Stimulated activated CD8-positive, alpha-beta memory T cell treated with anti-CD3 and anti-CD28 coated beads, Interleukin-4, amount 100 ng/mL, for 1 hour (primary cell): Measurements from ENCODE around the gene MFSD6.

ENCODE experiments used
- DNase-seq, 2 donors: peaks; one replicate each; pipeline ENCODE4 v3.0.0-alpha.2; 2020; ENCODE audit warnings: low read depth in 2 of 2, low spot score in 1 of 2

MFSD6 gene

DNA sequence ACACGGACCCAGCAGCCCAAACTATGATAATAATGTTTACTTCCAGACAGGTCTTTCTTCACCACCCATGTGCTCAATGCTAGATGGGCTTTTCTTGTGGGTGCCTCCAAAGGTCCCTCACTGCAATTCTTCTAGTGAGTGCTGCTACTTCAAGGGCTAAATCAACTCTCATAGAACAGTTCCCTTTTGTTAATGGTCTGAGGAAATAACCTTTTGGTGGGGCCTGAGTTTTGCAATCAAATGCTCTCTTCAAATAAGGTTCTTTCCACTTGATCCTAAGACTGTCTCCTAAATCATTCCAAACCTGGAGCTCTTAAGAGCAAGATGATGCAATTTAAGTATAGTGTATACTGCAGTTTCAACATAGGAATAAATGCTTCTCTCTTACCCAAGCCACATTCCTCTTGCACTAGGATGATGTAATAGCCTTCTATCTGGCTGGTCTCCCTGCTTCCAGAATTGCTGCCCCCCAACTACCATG lies 120.4 kb downstream of the MFSD6 start:
- no peak for DNase-seq

DNA sequence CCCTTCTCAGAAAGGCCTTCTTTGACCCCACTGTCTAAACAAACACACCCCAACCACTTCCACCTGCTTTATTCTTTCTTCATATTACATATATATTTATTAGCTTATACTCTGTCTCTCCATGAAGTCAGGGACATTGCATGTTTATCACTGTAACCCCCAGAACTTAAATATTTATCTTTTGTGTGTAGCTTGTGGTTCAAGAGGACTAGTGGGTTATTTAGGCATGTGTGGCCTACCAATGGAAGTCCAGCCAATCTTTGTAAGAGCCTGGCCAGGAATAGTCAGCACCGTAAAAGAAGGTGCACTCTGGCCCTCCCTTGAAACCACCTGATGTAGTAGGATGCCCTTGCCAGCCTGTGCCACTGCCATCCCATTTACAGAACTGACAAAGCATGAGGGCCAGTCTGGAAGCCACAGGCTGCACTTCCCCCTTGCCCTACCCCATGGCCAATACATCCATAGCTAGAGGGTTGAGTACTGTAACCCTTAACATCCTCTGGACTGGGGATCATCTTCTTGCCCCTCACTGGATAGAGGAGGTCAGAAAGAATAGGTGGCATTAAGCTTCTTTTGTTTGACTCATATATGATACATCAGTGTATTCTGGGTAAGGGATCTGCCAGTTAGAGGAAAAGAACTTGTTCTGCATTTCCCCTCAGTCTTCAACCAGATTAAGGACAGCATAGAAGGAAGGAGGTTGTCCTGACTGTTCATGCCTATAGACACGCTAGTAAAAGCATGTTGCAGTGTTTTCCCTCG lies 121.5 kb downstream of the MFSD6 start:
- DNase-seq = no peak

DNA sequence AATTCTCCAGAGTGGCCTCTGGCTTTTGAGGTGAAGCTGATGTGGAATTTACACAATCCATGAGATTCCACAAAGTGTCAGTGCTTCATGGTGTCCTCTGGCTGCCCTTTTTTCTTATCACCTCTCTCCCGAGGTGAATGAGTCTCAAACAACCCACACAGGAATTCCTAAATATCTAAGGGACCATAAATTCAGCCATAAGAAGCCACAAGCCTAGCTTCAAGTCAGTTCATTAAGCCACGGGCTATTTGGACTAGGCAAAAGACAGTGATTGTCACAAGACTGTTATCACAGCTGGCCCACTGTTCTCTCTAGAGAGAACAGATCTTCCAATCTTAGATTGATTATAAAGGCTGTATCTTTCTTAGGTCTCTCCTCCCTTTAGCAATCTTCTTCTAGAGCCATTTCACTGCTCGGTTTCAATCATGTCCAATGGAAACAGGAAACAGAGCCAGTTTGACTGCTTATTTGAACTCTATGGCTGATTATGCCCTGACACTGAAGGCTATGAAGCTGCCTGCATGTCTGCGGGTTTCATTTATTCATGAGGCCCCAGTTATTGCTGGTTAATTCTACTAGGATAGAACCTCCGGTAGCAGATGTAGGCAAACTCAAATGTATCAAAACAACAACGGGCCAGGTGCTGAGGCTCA lies 122.2 kb downstream of the MFSD6 start:
- DNase-seq = no peak

DNA sequence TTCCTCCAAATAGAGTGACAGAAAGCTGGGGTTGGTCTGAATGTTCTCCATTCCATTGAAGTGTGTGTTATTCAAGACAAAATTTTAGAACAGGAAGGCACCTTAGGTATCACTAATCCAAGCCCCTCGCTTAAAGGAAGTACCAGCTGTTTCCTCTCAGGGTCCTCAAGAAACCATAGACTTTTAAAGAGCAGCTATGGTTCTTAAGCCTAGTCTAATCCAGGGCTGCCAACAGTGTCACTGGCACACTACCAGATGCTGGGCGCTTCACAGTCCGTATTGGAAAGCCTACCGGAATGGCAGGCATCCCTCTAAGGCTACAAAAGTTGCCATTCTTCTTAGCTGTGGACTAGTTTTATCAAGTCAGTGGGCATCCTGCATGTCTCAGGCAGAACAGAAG lies 124.4 kb downstream of the MFSD6 start:
- DNase-seq = no peak

DNA sequence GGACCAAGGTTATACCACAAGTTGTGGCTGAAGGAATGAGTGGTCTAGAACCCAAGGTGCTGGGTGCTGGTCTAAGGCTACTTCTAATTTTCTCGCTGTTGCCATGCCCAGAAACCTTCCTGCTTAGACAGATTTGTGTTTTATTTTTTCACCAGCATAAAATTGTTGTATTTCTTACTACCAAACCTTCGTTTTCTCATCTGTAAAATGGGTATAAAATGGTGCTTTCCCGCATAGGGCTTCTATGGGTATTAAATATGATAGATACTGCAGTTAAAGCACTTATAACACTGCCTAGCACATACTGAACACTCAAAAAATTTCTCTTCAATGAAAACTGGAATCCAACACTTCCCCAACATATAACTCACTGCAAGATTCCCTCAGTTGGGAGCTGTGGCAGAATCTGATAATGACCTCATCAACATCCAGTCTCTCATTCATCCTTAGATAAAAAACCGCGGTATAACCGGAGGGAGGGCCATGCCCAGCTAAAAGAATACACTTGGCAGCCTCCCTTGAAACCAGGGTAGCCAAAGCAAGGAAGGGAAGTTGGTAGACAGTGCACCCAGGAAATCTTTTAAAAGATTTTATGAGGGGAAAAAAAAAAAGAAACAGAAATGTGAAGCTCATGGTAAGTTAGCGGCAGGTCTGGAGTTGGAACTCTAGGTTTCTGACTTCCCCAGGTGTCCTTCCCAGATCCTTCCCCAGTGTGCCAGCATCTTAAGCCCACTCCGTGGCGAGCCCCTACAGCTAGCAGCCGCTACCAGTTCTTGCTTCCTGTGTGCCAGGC lies 125.2 kb downstream of the MFSD6 start:
- DNase-seq = no peak

DNA sequence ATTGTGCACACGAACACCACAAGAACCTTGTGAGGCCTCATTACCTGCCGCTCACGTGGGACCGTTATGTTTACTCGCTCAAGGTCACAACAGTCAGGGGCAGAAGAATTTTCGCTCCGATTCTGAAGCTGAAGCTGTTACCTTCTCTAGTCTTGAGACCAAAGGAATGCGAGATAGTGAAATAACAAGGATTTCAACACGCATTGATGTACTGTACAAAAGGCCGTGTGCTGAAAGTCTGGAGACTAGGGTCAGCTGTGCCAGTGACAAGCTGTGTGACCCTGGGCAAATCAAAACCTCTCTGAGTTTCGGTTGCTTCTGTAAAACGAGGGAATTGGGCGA lies 125.8 kb downstream of the MFSD6 start:
- DNase-seq = peak in 1 of 2 donors; percentile 8

DNA sequence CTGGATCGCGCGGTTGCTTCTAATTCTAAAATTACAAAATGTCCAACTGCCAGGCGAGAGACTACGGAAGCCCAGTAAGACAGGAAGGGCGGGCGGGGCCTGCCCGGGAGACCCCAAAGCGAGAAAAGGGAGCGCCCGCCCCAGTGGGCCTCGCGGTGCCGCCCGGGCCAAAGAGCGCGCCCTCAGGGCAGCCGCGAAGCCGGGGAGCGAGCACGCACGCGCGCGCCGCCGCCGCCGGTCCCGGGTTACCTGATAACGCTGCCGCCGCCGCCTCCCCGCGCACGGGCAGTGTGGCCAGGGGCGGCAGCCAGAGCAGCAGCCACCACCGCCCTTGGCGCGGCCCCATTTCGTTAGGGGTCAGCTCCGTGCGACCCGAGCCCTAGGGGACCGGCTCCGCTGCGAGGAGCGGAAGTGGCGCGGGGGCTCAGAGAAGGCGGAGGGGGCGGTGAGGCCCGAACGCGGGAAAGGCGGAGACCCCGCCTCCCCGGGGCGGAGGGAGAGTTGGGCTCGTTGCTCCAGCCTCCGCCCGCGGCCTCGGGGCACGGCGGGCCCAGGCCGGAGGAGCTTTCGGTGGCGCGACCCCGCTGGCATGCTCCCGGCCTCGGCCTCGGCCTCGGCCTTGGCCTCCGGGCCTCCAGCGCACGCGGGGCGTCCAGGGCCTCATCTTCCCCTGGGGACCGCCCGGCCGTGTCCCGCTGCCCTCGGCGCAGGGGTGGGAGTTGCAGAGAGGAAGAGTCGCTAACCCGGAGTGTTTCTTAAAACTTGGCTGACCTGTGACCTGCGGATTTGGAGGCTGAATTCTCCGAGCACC lies 126.4 kb downstream of the MFSD6 start, which contains the start of gene NEMP2:
Gene NEMP2, minus strand, starts transcription at position 413 of the 811 bp plus-strand sequence. Its CDS starts 67 bp downstream, at position 346.
- peak; percentile 59 to 61 for DNase-seq

DNA sequence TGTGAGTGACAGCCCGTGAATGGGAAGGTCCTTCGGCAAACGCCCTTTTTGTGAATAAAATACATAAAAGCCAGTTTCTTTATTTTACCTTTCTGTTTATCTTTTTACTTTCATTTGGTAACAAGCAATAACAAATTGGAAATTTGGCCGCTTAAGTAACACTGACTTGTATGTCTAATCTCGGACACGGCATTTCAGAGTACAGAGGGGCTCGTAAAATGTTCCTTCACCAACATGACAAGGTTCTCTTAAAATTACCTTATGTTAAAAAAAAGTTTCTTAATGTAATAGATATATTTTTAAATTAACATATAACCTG lies 126.9 kb downstream of the MFSD6 start:
- no peak for DNase-seq

DNA sequence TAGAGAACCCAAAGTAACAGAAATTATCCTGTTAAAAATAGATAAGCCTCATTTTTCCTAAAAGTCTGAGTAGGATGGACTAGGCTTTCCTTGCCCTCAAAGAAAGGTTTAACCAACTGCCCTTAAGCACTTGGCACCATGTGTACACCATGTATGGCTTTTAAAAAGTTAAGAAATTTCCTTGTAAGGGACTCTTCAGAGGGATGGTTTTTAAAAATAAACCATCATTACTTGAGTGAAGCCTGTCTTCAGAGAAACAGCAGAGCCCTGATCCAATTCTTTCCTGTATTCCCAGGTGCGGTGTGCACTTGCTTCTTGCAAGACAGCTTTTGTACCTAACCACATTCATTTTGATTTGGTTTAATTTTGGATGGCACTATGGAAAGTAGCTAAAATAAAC lies 127.4 kb downstream of the MFSD6 start:
- no peak for DNase-seq

DNA sequence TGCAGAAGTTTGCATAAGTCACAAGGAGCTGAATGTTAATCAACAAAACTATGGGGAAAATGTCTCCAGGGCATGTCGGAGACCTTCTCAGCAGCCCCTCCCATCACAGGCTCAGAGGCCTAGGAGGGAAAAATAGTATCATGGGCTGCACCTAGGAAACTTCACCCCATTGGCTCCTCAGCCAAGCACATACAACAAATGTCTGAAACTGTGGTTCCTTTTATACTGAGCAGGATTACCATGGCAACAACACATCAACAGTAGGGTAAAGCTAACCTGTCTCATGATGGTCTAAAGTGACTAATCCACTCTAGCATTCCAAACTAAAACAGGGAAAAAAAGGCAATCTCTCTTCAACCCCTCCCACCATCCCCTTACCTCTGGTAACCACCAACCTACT lies 129.6 kb downstream of the MFSD6 start:
- DNase-seq = no peak

DNA sequence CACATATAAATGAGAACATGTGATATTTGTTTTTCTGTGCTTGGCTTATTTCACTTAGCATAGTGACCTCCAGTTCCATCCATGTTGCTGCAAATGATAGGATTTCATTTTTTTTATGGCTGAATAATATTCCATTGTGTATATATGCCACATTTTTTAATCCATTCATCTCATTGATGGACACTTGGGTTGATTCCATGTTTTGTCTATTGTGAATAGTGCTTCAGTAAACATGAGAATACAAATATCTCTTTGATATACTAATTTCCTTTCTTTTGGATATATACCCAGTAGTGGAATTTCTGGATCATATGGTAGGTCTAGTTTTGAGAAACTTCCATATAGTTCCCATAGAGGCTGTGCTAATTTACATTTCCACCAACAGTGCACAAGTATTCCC lies 130.0 kb downstream of the MFSD6 start:
- no peak for DNase-seq

DNA sequence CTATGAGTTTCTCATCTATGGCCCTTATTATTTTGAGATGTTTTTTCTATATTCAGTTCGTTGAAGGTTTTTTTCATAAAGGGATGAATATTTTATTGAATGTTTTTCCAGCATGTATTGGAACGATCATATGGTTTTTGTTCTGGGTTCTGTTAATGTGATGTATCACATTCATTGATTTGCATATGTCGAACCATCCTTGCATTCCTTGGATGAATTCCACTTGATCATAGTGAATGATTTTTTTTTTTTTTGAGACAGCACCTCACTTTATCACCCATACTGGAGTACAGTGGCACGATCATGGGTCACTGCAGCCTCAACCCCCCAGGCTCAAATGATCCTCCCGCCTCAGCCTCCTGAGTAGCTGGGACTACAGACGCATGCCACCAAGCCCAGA lies 131.9 kb downstream of the MFSD6 start:
- no peak for DNase-seq

DNA sequence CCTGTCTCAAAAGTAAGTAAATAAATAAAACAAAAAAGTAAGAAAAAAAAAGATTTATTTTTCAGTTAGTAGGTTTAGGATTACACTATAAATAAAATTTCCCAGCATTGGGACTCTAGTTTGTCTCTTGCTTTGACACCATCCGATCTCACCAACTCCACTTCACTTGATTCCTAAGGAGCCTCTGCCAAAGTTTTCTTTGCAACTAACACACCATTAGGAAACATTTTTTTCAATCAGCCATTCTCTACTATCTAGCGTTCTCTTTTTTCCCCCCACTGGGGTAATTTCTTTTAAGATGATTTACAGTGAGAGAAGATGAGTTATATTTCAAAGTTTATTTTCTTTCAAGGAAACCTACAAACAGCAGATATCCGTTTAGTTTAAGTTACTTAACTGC lies 136.9 kb downstream of the MFSD6 start:
- no peak for DNase-seq

DNA sequence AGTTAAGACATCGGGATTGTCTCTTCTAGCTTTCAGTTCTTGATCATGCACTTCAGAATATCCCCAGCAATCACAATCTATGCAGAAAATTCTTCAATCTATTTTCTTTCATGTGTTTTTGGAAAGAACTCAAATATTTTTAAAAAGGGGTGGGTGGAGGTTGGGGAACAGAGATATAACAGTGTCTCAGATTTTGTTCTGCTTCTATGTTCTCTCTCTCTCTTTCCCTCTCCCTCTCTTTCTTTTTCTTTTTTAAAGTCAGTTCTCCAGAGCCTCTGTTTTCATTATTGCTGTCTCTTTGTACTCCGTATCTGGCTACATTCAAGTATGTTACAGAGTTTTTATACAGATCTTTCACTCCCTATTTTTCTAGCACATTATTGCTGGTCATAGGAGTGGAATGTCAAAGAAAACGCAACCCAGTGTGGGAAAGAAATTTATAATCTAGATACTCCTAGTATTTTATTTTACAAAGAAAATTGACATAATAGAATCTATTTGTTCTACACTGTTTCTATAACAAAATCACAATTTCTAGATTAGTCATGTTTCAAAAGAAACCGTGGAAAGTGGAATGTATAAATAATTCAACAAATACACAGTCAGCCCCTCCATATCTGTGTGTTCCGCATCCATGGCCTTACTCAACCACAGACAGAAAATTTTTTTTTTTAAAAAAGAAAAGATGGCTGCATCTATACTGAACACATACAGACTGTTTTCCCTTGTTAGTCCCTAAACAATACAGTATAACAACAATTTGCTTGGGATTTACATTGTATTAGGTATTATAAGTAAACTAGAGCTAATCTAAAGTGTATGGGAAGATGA lies 137.6 kb downstream of the MFSD6 start:
- DNase-seq = no peak

DNA sequence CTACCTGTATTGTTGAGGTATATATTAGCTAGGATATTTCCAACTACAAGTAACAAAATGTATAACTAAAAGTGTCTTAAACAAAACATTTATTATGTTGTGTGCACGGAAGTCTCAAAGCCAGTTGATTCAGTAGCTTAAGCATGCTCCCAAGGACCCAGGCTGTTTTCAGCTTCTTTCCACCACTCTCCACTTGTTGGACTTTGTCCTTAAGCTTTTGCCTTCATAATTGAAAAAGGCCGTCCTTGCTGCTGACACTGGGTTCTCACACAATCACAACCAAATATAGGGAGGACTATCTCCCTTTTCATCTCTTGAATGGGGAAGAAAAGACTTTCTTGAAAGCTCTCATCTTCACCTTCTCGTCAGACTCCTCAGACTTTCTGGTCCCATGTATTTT lies 138.6 kb downstream of the MFSD6 start:
- no peak for DNase-seq

DNA sequence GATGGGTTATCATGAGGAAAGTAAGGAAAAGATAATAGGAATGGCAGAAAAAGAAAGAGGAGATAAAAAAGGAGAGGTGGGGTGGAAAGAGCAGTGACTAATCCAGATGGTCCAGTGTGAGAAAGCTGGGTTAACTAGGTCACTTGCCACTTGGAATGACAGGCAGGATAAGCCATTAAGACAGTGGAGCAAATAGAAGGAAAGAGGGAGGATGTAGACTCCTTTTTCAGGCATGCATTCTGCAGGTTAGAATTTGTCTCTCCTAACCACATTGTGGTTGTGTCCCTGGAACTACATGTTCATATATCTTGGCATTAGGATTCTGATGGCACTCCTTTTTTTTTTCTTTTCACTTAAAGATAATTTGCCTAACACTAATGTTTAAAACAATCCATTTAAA lies 139.7 kb downstream of the MFSD6 start:
- no peak for DNase-seq

DNA sequence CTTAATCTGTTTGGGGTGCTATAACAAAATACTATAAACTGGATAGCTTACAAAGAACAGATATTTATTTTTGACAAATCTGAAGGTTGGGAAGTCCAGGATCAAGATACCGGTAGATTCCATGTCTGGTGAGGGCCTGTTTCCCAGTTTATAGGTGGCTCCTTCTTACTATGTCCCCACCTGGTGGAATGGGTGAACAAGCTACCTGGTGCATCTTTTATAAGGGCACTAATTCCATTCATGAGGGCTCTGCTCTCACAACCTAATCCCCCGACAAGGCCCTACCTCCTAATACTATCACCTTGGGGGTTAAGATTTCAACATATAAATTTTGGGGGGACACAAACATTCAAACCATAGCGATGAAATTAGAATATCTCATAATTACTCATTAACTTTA lies 142.0 kb downstream of the MFSD6 start:
- no peak for DNase-seq
